Measurements from ENCODE around the gene SCARB2. TPM values are rescaled to one million over a fixed set of nuclear protein-coding genes. Genes with fewer than 3 reads are reported as not detected.
"Not testable (repeated sequence)": the region's sequence is repeated elsewhere in the genome, so short reads cannot be mapped to it uniquely, and the experiment has no call there.

Gene SCARB2
- total and polyA plus RNA-seq, 2 donors (not counting 3 experiments of a cell fraction or from before 2014, with no cell fraction given) = 75.2 to 116 TPM

DNA sequence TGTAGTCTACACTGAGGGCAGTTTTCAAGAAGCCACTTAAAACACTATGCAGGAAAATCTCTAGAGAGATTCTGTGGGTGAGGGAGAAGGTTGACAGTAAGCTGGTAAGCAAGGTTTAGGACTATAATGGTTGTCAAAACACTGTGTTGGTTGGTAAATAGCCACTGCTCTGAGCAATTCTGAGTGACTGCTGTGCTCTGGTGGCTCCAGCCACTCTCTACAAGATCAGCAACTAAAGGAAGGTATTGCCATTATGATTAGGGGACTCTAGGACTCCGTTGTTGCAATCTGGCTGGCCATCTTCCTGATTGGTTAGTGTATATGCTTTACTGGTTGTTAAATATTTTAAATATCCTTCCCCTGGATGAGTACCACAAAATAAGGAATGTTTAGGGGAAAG is 32.4 kb upstream of the SCARB2 start:
- no peaks in the 10 kb centered on the region for H4K20me1 ChIP-seq (replicated peaks; ENCODE audit: control insufficient read depth, extremely low read depth, insufficient read depth, low read length)
- H3K4me1 ChIP-seq (ENCODE audit: control insufficient read depth, extremely low read depth, insufficient read depth, low read length) = peaks cover under 1% of the 10 kb centered on the region
- H3K4me3 ChIP-seq (replicated peaks in 1 of 3; ENCODE audit: insufficient read depth in 1 of 3, low read depth in 1 of 3, low read length in 3 of 3) = no peak overlapping the region
- POLR2A ChIA-PET = no interaction called here
- no peaks in the 10 kb centered on the region for H3K36me3 ChIP-seq (ENCODE audit: control insufficient read depth in 2 of 2, extremely low read depth in 1 of 2, insufficient read depth in 2 of 2, low read length in 2 of 2)
- BruUV-seq (replicated peaks) = no TSS peak
- no peak overlapping the region for H3K9ac ChIP-seq (replicated peaks; ENCODE audit: extremely low read depth, insufficient read depth, low read length)
- no peaks in the 10 kb centered on the region for H3K9me3 ChIP-seq (replicated peaks; ENCODE audit: control insufficient read depth, insufficient read depth, low read length)
- dilution Hi-C loops (cut with MboI; ENCODE audit: extremely low pct_ligation_motif_present, low sequenced_read_pairs) = no loop called here
- TF ChIP-seq POLR2AphosphoS5 (IDR thresholded peaks at IDR 0.05; ENCODE audit: insufficient read depth, low read depth, low read length) (no peak), EZH2 (IDR thresholded peaks at IDR 0.05; ENCODE audit: borderline replicate concordance, low read depth, low read length, severe bottlenecking) (no peak), POLR2A (IDR thresholded peaks at IDR 0.05; ENCODE audit: low read depth, low read length) (no peak), JUN (IDR thresholded peaks at IDR 0.05; ENCODE audit: borderline replicate concordance, insufficient read depth, insufficient read length, low read depth) (no peak), MYC (IDR thresholded peaks at IDR 0.05; ENCODE audit: low read depth, low read length) (no peak), GATA2 (IDR thresholded peaks at IDR 0.05; ENCODE audit: insufficient read depth, insufficient read length, low read depth, low read length) (no peak), CTCF (IDR thresholded peaks at IDR 0.05; ENCODE audit: extremely low read depth in 1 of 2, insufficient read depth in 1 of 2, low read depth in 1 of 2, low read length in 2 of 2) (no peak), FOS (IDR thresholded peaks at IDR 0.05; ENCODE audit: borderline replicate concordance, insufficient read depth, low read length) (no peak), MAX (IDR thresholded peaks at IDR 0.05; ENCODE audit: insufficient read depth, insufficient read length) (no peak)
- H3K9me1 ChIP-seq (replicated peaks; ENCODE audit: control insufficient read depth, extremely low read depth, insufficient read depth, low read length) = no peaks in the 10 kb centered on the region
- peaks cover 45 to 55% of the 10 kb centered on the region in 2 experiments for H3K27me3 ChIP-seq (ENCODE audit: control insufficient read depth in 2 of 2, insufficient read depth in 2 of 2, low read length in 2 of 2)
- H3K4me2 ChIP-seq (ENCODE audit: insufficient read depth, low read length) = no peak overlapping the region
- no peak overlapping the region for H2AFZ ChIP-seq (ENCODE audit: low read depth, low read length)
- no peak for FAIRE-seq
- no peak for DNase-seq (ENCODE audit: low read depth, low spot score)
- H3K79me2 ChIP-seq (ENCODE audit: control insufficient read depth, insufficient read depth, low read length) = no peaks in the 10 kb centered on the region
- CTCF ChIA-PET = interaction anchor here (1.9 kb wide), 1 partner anchor 66 kb away, joined by 8 read pairs; no protein-coding TSS in a partner anchor
- intact Hi-C loops (cut with micrococcal nuclease) = no loop called here
- no peak overlapping the region for H3K27ac ChIP-seq (ENCODE audit: insufficient read depth, low read depth, low read length)

DNA sequence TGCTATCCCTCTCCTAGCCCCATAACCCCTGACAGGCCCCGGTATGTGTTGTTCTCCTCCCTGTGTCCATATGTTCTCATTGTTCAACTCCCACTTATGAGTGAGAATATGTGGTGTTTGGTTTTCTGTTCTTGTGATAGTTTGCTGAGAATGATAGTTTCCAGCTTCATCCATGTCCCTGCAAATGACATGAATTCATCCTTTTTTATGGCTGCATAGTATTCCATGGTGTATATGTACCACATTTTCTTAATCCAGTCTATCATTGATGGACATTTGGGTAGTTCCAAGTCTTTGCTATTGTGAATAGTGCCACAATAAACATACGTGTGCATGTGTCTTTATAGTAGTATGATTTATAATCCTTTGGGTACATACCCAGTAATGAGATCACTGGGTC is 30.3 kb upstream of the SCARB2 start:
- dilution Hi-C loops (cut with MboI; ENCODE audit: extremely low pct_ligation_motif_present, low sequenced_read_pairs); H3K27ac ChIP-seq (ENCODE audit: insufficient read depth, low read depth, low read length); H4K20me1 ChIP-seq (replicated peaks; ENCODE audit: control insufficient read depth, extremely low read depth, insufficient read depth, low read length); H3K9ac ChIP-seq (replicated peaks; ENCODE audit: extremely low read depth, insufficient read depth, low read length); CTCF ChIA-PET; H3K4me1 ChIP-seq (ENCODE audit: control insufficient read depth, extremely low read depth, insufficient read depth, low read length); H3K4me3 ChIP-seq (replicated peaks in 1 of 3; ENCODE audit: insufficient read depth in 1 of 3, low read depth in 1 of 3, low read length in 3 of 3); H3K79me2 ChIP-seq (ENCODE audit: control insufficient read depth, insufficient read depth, low read length); intact Hi-C loops (cut with micrococcal nuclease); DNase-seq (ENCODE audit: low read depth, low spot score); H3K4me2 ChIP-seq (ENCODE audit: insufficient read depth, low read length); POLR2A ChIA-PET; H3K36me3 ChIP-seq (ENCODE audit: control insufficient read depth in 2 of 2, extremely low read depth in 1 of 2, insufficient read depth in 2 of 2, low read length in 2 of 2); H3K9me3 ChIP-seq (replicated peaks; ENCODE audit: control insufficient read depth, insufficient read depth, low read length); H3K9me1 ChIP-seq (replicated peaks; ENCODE audit: control insufficient read depth, extremely low read depth, insufficient read depth, low read length); BruUV-seq (replicated peaks); FAIRE-seq; H2AFZ ChIP-seq (ENCODE audit: low read depth, low read length): not testable (repeated sequence)
- H3K27me3 ChIP-seq (ENCODE audit: control insufficient read depth in 2 of 2, insufficient read depth in 2 of 2, low read length in 2 of 2) = peaks cover 31 to 47% of the 10 kb centered on the region in 2 experiments
